Measurements from ENCODE around the gene UGT1A8.

DNA sequence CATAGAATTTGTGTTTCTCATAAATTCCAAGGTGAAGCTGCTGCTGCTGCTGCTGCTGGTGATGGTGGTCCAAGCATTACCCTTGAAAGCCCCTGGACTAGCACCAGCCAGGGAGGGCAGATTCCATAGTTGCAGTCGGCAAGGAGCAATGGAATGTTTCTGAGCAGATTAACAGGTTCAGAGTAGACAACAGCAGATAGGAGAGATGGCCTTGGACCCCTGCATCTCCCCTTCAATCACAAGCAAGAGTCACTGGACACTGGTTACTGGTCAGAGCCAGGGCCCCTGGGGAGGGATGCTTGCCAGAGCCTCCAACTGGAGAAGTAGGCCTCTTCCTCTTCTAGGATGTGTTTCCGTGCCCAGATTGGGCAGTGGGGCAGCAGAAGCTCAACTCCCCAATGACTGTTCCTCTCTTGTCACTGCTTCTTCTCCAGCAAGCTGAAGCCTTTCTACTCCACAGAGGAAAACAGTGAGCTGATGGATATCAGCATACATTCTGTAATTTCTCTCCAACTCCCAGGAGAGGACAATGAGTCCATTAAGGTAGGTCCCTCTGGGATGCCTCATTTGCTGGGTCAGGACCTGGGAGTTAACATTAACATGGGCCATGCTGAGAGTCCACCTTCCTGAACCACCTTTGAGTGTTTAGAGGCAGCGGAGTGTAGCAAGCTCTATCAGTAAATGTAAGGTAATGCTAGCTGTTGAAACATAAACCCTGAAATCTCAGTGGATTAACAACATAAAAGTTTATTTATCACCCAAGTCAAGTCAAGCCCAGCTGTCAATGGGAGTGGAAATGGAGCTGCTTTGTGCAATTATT, 196.0 kb downstream of the UGT1A8 start:
- TF ChIP-seq EZH2 (IDR thresholded peaks at IDR 0.05): no peak
- TF ChIP-seq POLR2AphosphoS5 (IDR thresholded peaks at IDR 0.05; ENCODE audit: borderline replicate concordance, low read depth, low read length): no peak; the same call in 1 of the 2 replicates

Data from SK-N-MC (cell line).